Fibroblast of mammary gland (primary cell): ENCODE data around the gene PNPLA8.
A peak's percentile ranks its signal among the peaks of the same experiment; 100 is the strongest.

Experiments used
- DNase-seq: peaks from one replicate; pipeline ENCODE4 v3.0.0-alpha.2; 2010; ENCODE audit warnings: low read depth
- H3K4me3 ChIP-seq: 2 replicates; pipeline ENCODE4 v1.5.1; 2011; ENCODE audit warnings: low read depth, mild to moderate bottlenecking, low read length, moderate library complexity; ENCODE audit not compliant: control insufficient read depth
- TF ChIP-seq, protein P1 (sequence below): conservative IDR thresholded peaks from 2 replicates; pipeline ENCODE4 v1.5.1; 2011; ENCODE audit warnings: low read depth, low read length, inconsistent platforms; ENCODE audit not compliant: control insufficient read depth, insufficient read depth

PNPLA8 gene, protein sequence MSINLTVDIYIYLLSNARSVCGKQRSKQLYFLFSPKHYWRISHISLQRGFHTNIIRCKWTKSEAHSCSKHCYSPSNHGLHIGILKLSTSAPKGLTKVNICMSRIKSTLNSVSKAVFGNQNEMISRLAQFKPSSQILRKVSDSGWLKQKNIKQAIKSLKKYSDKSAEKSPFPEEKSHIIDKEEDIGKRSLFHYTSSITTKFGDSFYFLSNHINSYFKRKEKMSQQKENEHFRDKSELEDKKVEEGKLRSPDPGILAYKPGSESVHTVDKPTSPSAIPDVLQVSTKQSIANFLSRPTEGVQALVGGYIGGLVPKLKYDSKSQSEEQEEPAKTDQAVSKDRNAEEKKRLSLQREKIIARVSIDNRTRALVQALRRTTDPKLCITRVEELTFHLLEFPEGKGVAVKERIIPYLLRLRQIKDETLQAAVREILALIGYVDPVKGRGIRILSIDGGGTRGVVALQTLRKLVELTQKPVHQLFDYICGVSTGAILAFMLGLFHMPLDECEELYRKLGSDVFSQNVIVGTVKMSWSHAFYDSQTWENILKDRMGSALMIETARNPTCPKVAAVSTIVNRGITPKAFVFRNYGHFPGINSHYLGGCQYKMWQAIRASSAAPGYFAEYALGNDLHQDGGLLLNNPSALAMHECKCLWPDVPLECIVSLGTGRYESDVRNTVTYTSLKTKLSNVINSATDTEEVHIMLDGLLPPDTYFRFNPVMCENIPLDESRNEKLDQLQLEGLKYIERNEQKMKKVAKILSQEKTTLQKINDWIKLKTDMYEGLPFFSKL

DNA sequence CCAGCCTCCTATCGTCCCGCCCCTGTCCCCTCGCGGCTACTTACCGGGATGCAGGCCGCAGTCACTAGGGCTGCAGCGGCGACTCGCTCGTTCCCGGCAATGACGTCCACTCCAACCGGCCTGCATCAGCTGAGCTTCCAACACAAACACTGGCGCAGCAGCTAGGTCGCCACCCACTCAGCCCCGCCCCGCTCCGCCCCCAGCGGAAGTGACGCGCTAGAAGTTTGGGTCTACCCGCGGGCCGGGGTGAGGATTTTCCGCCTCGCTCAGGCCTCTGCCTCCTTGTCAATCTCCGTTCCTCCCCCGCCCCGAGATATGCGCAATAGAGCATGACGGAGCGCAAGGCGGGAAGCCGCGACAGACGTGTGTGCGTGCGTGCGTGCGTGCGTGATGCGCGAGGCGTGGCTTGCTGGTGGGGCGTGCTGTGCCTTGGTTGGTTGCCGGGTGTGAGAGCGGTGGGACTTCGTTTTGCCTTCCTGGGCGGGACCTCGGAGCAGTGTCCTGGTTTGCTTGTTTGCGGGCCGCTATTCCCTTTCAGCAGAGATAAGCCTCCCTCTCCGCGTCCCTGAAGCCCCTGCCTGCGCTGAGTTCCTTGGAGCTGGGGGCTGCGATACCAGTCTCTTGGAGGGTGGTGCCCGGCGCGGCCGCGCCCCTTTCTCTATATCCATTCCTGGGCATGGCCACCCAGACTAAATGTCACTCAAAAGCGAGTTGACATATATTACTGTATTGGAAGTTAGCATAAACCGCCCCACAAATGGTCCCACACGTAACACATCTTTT, at the start of gene PNPLA8:
TSS of gene PNPLA8 (minus strand) at position 151 of the 783 bp plus-strand sequence. CDS start 10,644 bp downstream, outside the sequence.
- peak; percentile 99 for DNase-seq
- peak within 1 kb of the TSS; percentile 81 for H3K4me3 ChIP-seq
- TF ChIP-seq, protein P1, sequence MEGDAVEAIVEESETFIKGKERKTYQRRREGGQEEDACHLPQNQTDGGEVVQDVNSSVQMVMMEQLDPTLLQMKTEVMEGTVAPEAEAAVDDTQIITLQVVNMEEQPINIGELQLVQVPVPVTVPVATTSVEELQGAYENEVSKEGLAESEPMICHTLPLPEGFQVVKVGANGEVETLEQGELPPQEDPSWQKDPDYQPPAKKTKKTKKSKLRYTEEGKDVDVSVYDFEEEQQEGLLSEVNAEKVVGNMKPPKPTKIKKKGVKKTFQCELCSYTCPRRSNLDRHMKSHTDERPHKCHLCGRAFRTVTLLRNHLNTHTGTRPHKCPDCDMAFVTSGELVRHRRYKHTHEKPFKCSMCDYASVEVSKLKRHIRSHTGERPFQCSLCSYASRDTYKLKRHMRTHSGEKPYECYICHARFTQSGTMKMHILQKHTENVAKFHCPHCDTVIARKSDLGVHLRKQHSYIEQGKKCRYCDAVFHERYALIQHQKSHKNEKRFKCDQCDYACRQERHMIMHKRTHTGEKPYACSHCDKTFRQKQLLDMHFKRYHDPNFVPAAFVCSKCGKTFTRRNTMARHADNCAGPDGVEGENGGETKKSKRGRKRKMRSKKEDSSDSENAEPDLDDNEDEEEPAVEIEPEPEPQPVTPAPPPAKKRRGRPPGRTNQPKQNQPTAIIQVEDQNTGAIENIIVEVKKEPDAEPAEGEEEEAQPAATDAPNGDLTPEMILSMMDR, result no peak

DNA sequence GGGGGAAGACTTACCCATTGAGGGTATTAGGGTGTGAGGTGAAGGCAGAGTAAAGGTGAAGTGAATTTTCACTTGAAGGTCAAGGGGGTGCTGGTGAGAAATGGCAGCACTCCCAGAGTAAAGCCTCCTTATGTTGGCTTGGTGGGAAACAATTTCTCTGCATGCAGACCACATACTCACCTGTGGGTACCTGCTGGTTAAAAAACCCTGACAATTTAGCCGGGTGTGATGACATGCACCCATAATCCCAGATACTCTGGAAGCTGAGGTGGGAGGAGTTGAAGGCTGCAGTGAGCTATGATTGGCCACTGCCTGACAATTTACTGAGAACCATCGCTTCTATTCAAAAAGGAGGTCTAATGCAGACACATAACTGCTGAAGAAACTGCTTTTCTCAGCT, 49.2 kb upstream of the PNPLA8 start:
- TF ChIP-seq, protein P1, result no peak
- no peak overlapping the region for H3K4me3 ChIP-seq
- DNase-seq, result no peak

DNA sequence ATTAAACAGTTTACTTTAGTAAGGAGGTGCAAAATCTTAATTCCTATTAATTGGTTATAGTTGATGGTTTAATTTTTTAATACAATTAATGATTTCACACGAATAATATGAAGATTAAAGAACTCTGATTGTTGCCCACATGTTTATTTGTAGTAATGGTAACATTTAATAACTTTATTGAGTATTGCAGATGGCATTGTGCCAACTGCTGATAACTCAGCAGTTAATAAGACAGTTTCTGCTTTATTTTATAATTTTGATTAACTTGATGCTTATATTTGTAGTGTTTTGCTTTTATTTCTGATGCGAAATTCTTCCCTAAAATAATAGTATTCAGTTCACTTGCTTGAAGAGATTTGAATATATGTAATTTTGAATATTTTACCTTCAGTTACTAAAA, 46.5 kb upstream of the PNPLA8 start:
- DNase-seq, result no peak
- TF ChIP-seq, protein P1, result no peak
- no peak overlapping the region for H3K4me3 ChIP-seq

DNA sequence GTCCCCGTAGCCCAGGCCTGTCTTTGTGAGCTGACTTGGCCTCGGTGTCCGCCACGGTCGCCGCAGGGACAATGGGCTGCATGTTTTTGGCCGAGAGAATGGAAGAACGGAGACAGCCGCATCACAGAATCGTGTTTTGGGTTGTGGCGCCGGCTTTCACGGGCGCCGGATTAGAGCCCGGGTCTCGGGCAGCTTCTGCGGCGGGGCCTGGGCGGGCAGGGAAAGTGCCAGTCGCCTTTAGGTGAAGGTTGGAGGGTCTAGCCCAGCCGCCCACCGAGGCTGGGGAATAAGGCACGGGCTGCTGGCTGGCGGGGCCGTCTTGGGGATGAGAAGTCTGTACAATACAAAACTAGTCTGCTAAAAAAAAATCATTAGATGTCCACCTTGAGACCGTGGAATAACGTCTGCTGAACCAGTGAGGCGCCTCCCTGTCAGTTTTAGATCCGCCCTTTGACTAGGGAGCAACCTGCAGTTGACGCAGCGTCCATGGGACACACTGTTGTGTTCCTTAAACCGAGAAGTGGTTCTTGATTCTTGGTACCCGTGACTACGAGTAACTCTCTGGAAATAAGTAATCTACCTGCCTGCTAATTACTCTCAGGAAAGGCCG, 44.3 kb upstream of the PNPLA8 start:
- H3K4me3 ChIP-seq, result peak overlapping the region; percentile 89
- TF ChIP-seq, protein P1, result no peak
- DNase-seq, result peak; percentile 53

DNA sequence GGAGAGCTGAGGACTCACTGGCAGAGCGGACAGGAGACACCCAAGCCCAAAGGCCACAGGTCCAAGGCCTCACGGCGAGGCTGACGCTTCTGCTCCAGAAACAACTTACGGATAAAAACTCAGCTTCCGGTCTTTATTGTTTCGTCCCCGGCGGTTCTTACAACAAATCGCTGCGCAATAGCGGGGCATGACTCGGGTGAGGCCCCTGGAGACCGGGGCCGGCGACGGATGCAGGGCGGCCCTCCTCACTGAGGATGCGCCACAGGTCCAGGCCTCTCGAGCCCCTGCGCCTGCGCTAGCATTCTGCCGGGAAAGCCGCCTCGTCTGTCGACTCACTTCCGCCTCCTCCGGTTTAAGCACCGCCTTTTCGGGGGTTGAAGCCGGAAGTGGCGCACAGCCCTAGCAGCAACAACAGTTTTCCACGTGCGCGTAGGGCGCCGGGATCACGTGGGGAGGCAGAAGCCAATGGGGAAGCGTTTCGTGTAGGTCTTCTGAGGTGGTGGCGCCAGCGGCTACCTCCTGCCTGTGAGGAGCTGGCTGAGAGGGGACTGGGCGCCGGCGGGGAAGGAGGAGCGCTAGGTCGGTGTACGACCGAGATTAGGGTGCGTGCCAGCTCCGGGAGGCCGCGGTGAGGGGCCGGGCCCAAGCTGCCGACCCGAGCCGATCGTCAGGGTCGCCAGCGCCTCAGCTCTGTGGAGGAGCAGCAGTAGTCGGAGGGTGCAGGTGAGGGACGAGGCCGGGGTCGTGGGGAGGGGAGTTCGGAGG, 43.6 kb upstream of the PNPLA8 start, which contains the start of the genes DNAJB9 and THAP5:
TSS of gene DNAJB9 (plus strand) at position 494 of the 765 bp plus-strand sequence. CDS start 1,853 bp downstream, outside the sequence.
TSS of gene THAP5 (minus strand) at position 326 of the 765 bp plus-strand sequence. CDS start at position 189, 137 bp downstream.
- H3K4me3 ChIP-seq, result peak within 1 kb of the TSS; percentile 89
- TF ChIP-seq, protein P1, result no peak
- peak; percentile 99 for DNase-seq
